Measurements from ENCODE around the gene FAM9B.

GRCh38 chrX:9050331-9050730, 16.4 kb upstream of the FAM9B start:
- TF ChIP-seq CTCF (IDR thresholded peaks at IDR 0.05) (no peak), POLR2A (IDR thresholded peaks at IDR 0.05) (no peak)
